HEK293 (cell line): ENCODE data around the gene JAK3.

ENCODE experiments used
- CTCF ChIA-PET: fragments of 350-600 bp; formaldehyde crosslinking; extraction: SDS; loops from one replicate; lab custom pipeline; 2021; ENCODE audit warnings: antibody characterized with exemption; lab: Yijun Ruan, JAX
- POLR2A ChIA-PET: fragments of 300-600 bp; formaldehyde crosslinking; extraction: SDS; loops from one replicate; lab custom pipeline; 2020; ENCODE audit warnings: antibody characterized with exemption, inconsistent platforms; lab: Yijun Ruan, JAX
- H3K27ac ChIP-seq: fragments of 200-500 bp; sonication (Bioruptor generic); 2 replicates; pipeline ENCODE4 v1.5.1; 2014; ENCODE audit warnings: low read depth, low read length, control low read depth, inconsistent platforms; ENCODE audit errors: extremely low read depth
- H3K36me3 ChIP-seq, 2 experiments: fragments of 200-500 bp in 1 of 2; sonication (Bioruptor generic) in 1 of 2; 1 replicate in 1 of 2; 2 replicates in 1 of 2; pipeline ENCODE4 v1.5.1; 2014 to 2017; ENCODE audit warnings: inconsistent platforms in 2 of 2, low read length in 2 of 2; ENCODE audit not compliant: control insufficient read depth in 2 of 2, insufficient read depth in 1 of 2
- H3K4me1 ChIP-seq: fragments of 200-500 bp; sonication (Bioruptor generic); 2 replicates; pipeline ENCODE4 v1.5.1; 2014; ENCODE audit warnings: mild to moderate bottlenecking, low read length, inconsistent platforms; ENCODE audit not compliant: control insufficient read depth, insufficient read depth
- H3K4me3 ChIP-seq: 2 replicates; pipeline ENCODE4 v1.5.1; 2011; ENCODE audit warnings: low read depth, mild to moderate bottlenecking, control low read depth, low read length, moderate library complexity
- H3K9me3 ChIP-seq: fragments of 200-500 bp; sonication (Bioruptor generic); 2 replicates; pipeline ENCODE4 v1.5.1; 2014; ENCODE audit warnings: low read depth, low read length, inconsistent platforms; ENCODE audit not compliant: control insufficient read depth, insufficient read depth
- IKZF3 ChIP-seq: fragments of 450-650 bp; IDR thresholded peaks from 2 replicates; pipeline ENCODE4 v1.5.0; 2018; ENCODE audit warnings: missing biosample characterization, mild to moderate bottlenecking, missing genetic modification characterization, moderate library complexity
- KLF10 ChIP-seq: fragments of 450-650 bp; IDR thresholded peaks from 2 replicates; pipeline ENCODE4 v1.5.1; 2018; ENCODE audit warnings: missing biosample characterization, mild to moderate bottlenecking, missing genetic modification characterization
- OSR2 ChIP-seq: fragments of 450-650 bp; formaldehyde crosslinking; IDR thresholded peaks from 2 replicates; pipeline ENCODE4 v1.5.1; 2016; ENCODE audit warnings: missing biosample characterization, missing genetic modification characterization
- PRDM1 ChIP-seq: fragments of 450-650 bp; formaldehyde crosslinking; IDR thresholded peaks from 2 replicates; pipeline ENCODE4; 2016; ENCODE audit warnings: missing biosample characterization, missing genetic modification characterization
- SCRT1 ChIP-seq: fragments of 450-650 bp; formaldehyde crosslinking; IDR thresholded peaks from 2 replicates; pipeline ENCODE4 v1.5.1; 2016; ENCODE audit warnings: missing biosample characterization, missing genetic modification characterization, borderline replicate concordance
- ZBTB1 ChIP-seq: fragments of 450-650 bp; formaldehyde crosslinking; IDR thresholded peaks from 2 replicates; pipeline ENCODE4 v1.5.1; 2016; ENCODE audit warnings: missing biosample characterization, missing genetic modification characterization
- ZBTB17 ChIP-seq: fragments of 450-650 bp; formaldehyde crosslinking; IDR thresholded peaks from 2 replicates; pipeline ENCODE4 v1.5.1; 2016; ENCODE audit warnings: missing biosample characterization, missing genetic modification characterization
- ZBTB48 ChIP-seq: fragments of 450-650 bp; formaldehyde crosslinking; IDR thresholded peaks from 2 replicates; pipeline ENCODE4 v1.5.1; 2016; ENCODE audit warnings: missing biosample characterization, missing genetic modification characterization
- ZFP69B ChIP-seq: fragments of 450-650 bp; formaldehyde crosslinking; IDR thresholded peaks from 2 replicates; pipeline ENCODE4 v1.5.1; 2016; ENCODE audit warnings: missing biosample characterization, missing genetic modification characterization
- ZNF133 ChIP-seq: fragments of 450-650 bp; formaldehyde crosslinking; IDR thresholded peaks from 2 replicates; pipeline ENCODE4 v1.5.1; 2016; ENCODE audit warnings: missing biosample characterization, missing genetic modification characterization
- ZNF174 ChIP-seq: fragments of 450-650 bp; formaldehyde crosslinking; IDR thresholded peaks from 2 replicates; pipeline ENCODE4 v1.5.0; 2017; ENCODE audit warnings: missing biosample characterization, mild to moderate bottlenecking, missing genetic modification characterization
- ZNF19 ChIP-seq: fragments of 450-650 bp; formaldehyde crosslinking; IDR thresholded peaks from 2 replicates; pipeline ENCODE4; 2016; ENCODE audit warnings: missing biosample characterization, missing genetic modification characterization, low read depth
- ZNF366 ChIP-seq: fragments of 450-650 bp; formaldehyde crosslinking; conservative IDR thresholded peaks from 2 replicates; pipeline ENCODE4 v1.5.1; 2016; ENCODE audit warnings: missing biosample characterization, missing genetic modification characterization
- ZNF416 ChIP-seq: fragments of 450-650 bp; formaldehyde crosslinking; IDR thresholded peaks from 2 replicates; pipeline ENCODE4 v1.5.1; 2016; ENCODE audit warnings: missing biosample characterization, missing genetic modification characterization
- ZNF501 ChIP-seq: fragments of 450-650 bp; formaldehyde crosslinking; IDR thresholded peaks from 2 replicates; pipeline ENCODE4 v1.5.1; 2016; ENCODE audit warnings: missing biosample characterization, missing genetic modification characterization
- ZNF677 ChIP-seq: fragments of 450-650 bp; IDR thresholded peaks from 2 replicates; pipeline ENCODE4 v1.5.0; 2018; ENCODE audit warnings: missing biosample characterization, mild to moderate bottlenecking, missing genetic modification characterization, moderate library complexity
- TF ChIP-seq, protein P1 (sequence below): fragments of 450-650 bp; formaldehyde crosslinking; IDR thresholded peaks from 2 replicates; pipeline ENCODE4 v1.5.1; 2016; ENCODE audit warnings: missing biosample characterization, missing genetic modification characterization
- TF ChIP-seq, protein P2 (sequence below): fragments of 450-650 bp; formaldehyde crosslinking; IDR thresholded peaks from 2 replicates; pipeline ENCODE4 v1.5.1; 2016; ENCODE audit warnings: missing biosample characterization, missing genetic modification characterization
- TF ChIP-seq, protein P3 (sequence below): fragments of 450-650 bp; formaldehyde crosslinking; IDR thresholded peaks from 2 replicates; pipeline ENCODE4 v1.5.1; 2016; ENCODE audit warnings: missing biosample characterization, missing genetic modification characterization

Gene JAK3

DNA sequence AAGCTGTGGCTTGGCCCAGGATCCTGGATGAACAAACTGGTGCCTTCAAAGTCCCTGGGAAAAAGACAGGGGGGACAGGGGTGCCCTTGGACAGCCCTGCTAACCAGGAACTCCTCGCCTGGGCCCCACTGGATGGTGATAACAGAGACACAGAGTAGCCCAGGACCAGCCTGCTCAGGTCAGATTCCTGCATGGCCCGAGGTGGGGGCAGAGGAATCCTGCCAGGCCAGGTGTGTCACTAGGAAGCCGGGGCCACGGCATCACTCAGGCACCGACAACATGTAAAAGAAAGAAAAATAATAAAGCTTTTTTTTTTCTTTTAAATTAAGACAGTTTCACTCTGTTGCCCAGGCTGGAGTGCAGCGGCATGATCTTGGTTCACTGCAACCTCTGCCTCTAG lies 6.3 kb upstream of the JAK3 start (continued):
- TF ChIP-seq, protein P1, sequence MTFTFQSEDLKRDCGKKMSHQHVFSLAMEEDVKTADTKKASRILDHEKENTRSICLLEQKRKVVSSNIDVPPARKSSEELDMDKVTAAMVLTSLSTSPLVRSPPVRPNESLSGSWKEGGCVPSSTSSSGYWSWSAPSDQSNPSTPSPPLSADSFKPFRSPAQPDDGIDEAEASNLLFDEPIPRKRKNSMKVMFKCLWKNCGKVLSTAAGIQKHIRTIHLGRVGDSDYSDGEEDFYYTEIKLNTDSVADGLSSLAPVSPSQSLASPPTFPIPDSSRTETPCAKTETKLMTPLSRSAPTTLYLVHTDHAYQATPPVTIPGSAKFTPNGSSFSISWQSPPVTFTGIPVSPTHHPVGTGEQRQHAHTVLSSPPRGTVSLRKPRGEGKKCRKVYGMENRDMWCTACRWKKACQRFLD (tag by site-specific recombination): no peak

DNA sequence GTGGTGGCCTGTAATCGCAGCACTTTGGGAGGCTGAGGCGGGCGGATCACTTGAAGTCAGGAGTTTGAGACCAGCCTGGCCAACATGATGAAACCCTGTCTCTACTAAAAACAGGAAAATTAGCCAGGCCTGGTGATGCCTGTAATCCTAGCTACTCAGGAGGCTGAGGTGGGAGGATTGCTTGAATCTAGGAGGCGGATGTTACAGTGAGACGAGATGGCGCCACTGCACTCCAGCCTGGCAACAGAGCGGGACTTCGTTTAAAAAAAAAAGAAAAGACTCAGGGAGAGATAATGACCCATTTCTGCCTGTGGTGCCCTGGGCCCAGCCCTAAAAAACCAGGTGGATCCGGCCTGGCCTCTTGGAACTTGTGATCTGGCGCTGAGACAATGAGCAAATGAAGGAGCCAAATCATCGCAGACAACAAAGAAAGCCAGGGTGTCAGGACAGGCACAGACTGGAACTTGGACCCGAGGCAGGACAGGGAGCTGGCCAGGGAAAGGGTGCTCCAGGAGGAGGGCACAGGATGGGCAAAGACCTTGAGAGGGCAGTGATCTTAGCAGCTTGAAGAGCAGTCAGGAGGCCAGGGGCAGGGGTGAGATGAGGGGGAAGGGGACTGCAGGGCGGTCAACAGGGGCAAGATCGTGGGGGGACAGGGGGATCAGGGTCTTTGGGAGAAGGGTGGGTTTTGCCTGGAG lies 962 bp upstream of the JAK3 start:
- H3K9me3 ChIP-seq: no peaks in the 10 kb centered on the region
- no peaks in the 10 kb centered on the region for H3K36me3 ChIP-seq
- no peaks in the 10 kb centered on the region for H3K4me1 ChIP-seq
- TF ChIP-seq, protein P2, sequence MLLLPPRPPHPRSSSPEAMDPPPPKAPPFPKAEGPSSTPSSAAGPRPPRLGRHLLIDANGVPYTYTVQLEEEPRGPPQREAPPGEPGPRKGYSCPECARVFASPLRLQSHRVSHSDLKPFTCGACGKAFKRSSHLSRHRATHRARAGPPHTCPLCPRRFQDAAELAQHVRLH: no peak
- TF ChIP-seq PRDM1 (tag by site-specific recombination): no peak
- no peak for TF ChIP-seq ZNF501 (tag by site-specific recombination)
- TF ChIP-seq ZNF416 (tag by site-specific recombination): no peak
- no peak for TF ChIP-seq ZFP69B (tag by site-specific recombination)
- TF ChIP-seq ZNF19 (tag by site-specific recombination): no peak
- TF ChIP-seq, protein P3, sequence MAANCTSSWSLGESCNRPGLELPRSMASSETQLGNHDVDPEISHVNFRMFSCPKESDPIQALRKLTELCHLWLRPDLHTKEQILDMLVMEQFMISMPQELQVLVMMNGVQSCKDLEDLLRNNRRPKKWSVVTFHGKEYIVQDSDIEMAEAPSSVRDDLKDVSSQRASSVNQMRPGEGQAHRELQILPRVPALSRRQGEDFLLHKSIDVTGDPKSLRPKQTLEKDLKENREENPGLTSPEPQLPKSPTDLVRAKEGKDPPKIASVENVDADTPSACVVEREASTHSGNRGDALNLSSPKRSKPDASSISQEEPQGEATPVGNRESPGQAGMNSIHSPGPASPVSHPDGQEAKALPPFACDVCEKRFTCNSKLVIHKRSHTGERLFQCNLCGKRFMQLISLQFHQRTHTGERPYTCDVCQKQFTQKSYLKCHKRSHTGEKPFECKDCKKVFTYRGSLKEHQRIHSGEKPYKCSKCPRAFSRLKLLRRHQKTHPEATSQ (tag by site-specific recombination): no peak
- no peak for TF ChIP-seq ZBTB48 (tag by site-specific recombination)
- no peak for TF ChIP-seq ZNF174 (tag by site-specific recombination)
- no peak for TF ChIP-seq ZBTB1 (tag by site-specific recombination)
- no peak for TF ChIP-seq KLF10
- TF ChIP-seq ZNF133: no peak
- no peak for TF ChIP-seq ZNF677 (tag by site-specific recombination)
- TF ChIP-seq IKZF3 (tag by site-specific recombination): no peak
- no peak for TF ChIP-seq OSR2 (tag by site-specific recombination)
- TF ChIP-seq SCRT1 (tag by site-specific recombination): no peak
- TF ChIP-seq ZBTB17 (tag by site-specific recombination): no peak
- H3K4me3 ChIP-seq: no peak overlapping the region
- ChIA-PET POLR2A (interaction anchor here (0.6 to 3.1 kb wide), 3 partner anchors 11 to 578 kb away, joined by 5 to 14 read pairs (median 5); partner anchors contain the start of gene RPL18A), CTCF (interaction anchor here (0.6 to 3.0 kb wide), 3 partner anchors 11 to 243 kb away, joined by 5 to 14 read pairs (median 6); partner anchors contain the start of gene RPL18A)
- no peak overlapping the region for H3K27ac ChIP-seq

DNA sequence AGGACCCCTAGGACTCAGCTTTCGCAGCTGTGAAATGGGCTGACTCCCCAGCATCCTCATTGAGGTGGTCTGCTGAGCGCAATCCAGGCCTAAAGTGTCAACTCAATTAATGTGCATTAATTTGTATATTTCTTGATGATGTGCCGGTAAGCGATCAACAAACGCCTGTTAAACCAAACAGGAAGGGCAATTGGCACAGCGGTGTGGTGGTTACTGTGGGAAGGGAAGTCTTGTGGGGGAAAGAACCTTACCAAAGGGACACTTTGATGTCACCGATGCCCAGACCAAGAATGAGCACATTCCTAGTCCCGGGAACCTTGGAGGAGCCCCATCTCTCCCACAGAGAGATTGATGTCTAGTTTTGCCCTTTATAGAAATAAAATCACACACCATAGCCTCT lies 1.6 kb downstream of the JAK3 start:
- no peak overlapping the region for H3K4me3 ChIP-seq
- POLR2A ChIA-PET: no interaction called here
- CTCF ChIA-PET: interaction anchor here (0.7 to 1.3 kb wide), 4 partner anchors 10 to 350 kb away, joined by 3 to 4 read pairs (median 3); partner anchors contain the start of gene RPL18A
- no peak for TF ChIP-seq ZNF366
- TF ChIP-seq, all 188 proteins: peak for 0
- H3K4me1 ChIP-seq: no peaks in the 10 kb centered on the region
- no peaks in the 10 kb centered on the region for H3K9me3 ChIP-seq
- no peak overlapping the region for H3K27ac ChIP-seq
- no peaks in the 10 kb centered on the region for H3K36me3 ChIP-seq
